ENCODE measurements around the gene COPZ2. TPM values are rescaled to one million over a fixed set of nuclear protein-coding genes. Genes with fewer than 3 reads are reported as not detected.
"Not testable (repeated sequence)": the region's sequence is repeated elsewhere in the genome, so short reads cannot be mapped to it uniquely, and the experiment has no call there.

The COPZ2 gene
- total RNA-seq, 1 donor from 2014 or later: 34.4 TPM

DNA sequence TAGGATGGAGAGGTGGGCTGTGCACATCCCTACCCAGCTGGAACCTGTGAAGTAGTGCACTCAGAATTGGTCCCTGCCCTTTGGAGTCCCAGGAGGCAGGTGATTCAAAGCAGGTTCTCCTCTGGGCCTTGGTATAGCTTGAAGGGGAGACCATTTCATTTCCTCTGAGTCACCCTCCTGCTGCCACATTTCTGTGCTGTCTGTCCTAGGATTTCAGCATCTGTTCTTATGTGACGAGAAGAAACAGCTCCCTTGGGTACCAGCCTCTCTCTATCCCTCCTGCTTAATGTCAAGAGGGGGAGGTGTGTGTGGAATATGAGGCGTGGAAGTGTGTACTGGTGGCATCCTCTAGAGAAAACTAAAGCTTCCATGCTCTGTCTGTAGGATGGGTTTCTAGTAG lies 5.6 kb upstream of the COPZ2 start:
- intact Hi-C loops (cut with DNase I): no loop called here
- Histone ChIP-seq H3K4me3 (no peak overlapping the region), H3K27ac (no peak overlapping the region), H3K27me3 (no peaks in the 10 kb centered on the region), H3K4me1 (peaks cover 30% of the 10 kb centered on the region), H3K9me3 (no peaks in the 10 kb centered on the region), H3K36me3 (no peaks in the 10 kb centered on the region)
- no peak for TF ChIP-seq POLR2AphosphoS5 (IDR thresholded peaks at IDR 0.05; ENCODE audit: insufficient read depth in 1 of 2, low read depth in 1 of 2)
- TF ChIP-seq, protein P1, sequence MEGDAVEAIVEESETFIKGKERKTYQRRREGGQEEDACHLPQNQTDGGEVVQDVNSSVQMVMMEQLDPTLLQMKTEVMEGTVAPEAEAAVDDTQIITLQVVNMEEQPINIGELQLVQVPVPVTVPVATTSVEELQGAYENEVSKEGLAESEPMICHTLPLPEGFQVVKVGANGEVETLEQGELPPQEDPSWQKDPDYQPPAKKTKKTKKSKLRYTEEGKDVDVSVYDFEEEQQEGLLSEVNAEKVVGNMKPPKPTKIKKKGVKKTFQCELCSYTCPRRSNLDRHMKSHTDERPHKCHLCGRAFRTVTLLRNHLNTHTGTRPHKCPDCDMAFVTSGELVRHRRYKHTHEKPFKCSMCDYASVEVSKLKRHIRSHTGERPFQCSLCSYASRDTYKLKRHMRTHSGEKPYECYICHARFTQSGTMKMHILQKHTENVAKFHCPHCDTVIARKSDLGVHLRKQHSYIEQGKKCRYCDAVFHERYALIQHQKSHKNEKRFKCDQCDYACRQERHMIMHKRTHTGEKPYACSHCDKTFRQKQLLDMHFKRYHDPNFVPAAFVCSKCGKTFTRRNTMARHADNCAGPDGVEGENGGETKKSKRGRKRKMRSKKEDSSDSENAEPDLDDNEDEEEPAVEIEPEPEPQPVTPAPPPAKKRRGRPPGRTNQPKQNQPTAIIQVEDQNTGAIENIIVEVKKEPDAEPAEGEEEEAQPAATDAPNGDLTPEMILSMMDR (IDR thresholded peaks at IDR 0.05): no peak
- DNase-seq (ENCODE audit: extremely low spot score in 2 of 2): no peak

DNA sequence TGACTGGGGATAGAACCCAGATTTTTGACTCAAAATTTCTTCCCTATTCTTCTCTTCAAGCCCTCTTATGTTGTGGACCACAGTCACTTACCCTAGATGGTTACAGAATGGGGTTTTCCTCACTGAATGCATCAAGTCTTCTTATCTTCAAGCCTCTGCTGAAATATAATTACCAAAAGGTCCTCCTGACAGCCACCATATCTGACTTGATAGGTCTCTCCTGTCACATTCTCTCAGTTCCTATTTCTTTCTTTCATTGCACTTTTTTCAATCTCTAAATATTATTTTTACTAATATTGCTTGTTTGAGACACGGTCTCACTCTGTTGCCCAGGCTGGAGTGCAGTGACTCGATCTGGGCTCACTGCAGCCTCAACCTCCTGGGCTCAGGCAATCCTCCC lies 1.1 kb upstream of the COPZ2 start:
- TF ChIP-seq POLR2AphosphoS5 (IDR thresholded peaks at IDR 0.05; ENCODE audit: insufficient read depth in 1 of 2, low read depth in 1 of 2) (no peak), POLR2A (IDR thresholded peaks at IDR 0.05) (no peak)
- TF ChIP-seq, protein P1 (IDR thresholded peaks at IDR 0.05): no peak

DNA sequence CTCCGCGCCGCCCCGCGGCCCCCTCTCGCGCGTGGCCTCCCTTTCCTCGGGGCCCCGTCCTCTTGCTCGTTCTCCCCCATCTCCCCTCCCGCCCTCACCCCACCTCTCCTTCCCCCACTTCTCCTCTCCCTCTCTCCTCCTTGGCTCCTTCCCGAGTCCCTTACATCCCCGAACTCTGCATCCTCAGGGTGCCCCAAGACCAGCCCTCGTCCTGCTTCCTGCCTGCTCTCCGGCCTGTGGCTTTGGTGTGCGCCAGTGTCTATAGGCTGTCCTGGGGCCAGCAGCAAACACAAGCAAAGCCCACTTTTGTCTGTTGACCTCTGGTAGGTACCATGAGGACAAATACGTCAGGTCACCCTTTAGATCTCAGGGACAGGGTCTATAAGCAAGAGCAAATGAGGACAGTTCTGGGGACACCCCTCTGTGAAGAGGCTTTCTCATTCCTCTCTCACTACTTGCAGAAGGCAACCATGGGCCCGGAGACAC lies 284 bp upstream of the COPZ2 start:
- Histone ChIP-seq H3K9me3 (no peaks in the 10 kb centered on the region), H3K4me1 (peaks cover 17% of the 10 kb centered on the region), H3K4me3 (peak overlapping the region; percentile 67 to 73), H3K36me3 (no peaks in the 10 kb centered on the region), H3K27ac (peak overlapping the region; percentile 77), H3K27me3 (no peaks in the 10 kb centered on the region)
- TF ChIP-seq POLR2A (IDR thresholded peaks at IDR 0.05) (no peak), POLR2AphosphoS5 (IDR thresholded peaks at IDR 0.05; ENCODE audit: insufficient read depth in 1 of 2, low read depth in 1 of 2) (no peak)
- TF ChIP-seq, protein P1 (IDR thresholded peaks at IDR 0.05): no peak
- intact Hi-C loops (cut with DNase I): no loop called here
- no peak for DNase-seq (ENCODE audit: extremely low spot score in 2 of 2)

More for the DNA sequence above, 1.1 kb upstream of the COPZ2 start:
- Histone ChIP-seq H3K4me1 (peaks cover 17% of the 10 kb centered on the region), H3K4me3 (no peak overlapping the region), H3K27me3 (no peaks in the 10 kb centered on the region), H3K36me3 (no peaks in the 10 kb centered on the region), H3K27ac (no peak overlapping the region), H3K9me3 (no peaks in the 10 kb centered on the region)
- intact Hi-C loops (cut with DNase I): no loop called here
- no peak for DNase-seq (ENCODE audit: extremely low spot score in 2 of 2)

DNA sequence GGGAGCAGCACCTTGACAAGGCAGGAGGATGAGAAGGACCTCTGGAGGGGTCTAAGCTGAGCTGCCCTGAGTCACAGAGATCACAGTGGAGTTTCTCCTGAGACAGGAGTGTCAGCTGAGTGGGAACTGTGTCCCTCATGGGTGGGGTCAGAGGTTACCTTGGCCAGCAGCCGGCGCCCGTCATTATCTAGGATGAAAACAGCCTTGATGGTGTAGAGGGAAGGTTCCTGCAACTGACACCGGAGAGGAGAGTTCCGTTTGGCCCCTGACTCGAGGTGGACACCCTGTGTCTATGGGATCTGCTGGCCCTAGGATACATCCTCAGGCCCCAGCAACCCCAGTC lies 933 bp downstream of the COPZ2 start:
- DNase-seq (ENCODE audit: extremely low spot score in 2 of 2): no peak
- peak overlapping the region; percentile 86 for H3K27ac ChIP-seq
- H3K27me3 ChIP-seq: no peaks in the 10 kb centered on the region
- peak overlapping the region; percentile 67 to 73 for H3K4me3 ChIP-seq
- no peak for TF ChIP-seq POLR2AphosphoS5 (IDR thresholded peaks at IDR 0.05; ENCODE audit: insufficient read depth in 1 of 2, low read depth in 1 of 2)
- TF ChIP-seq POLR2A (IDR thresholded peaks at IDR 0.05): no peak
- TF ChIP-seq, protein P1 (IDR thresholded peaks at IDR 0.05): no peak
- no peaks in the 10 kb centered on the region for H3K36me3 ChIP-seq
- H3K9me3 ChIP-seq: no peaks in the 10 kb centered on the region
- intact Hi-C loops (cut with DNase I): no loop called here
- H3K4me1 ChIP-seq: peaks cover 17% of the 10 kb centered on the region

DNA sequence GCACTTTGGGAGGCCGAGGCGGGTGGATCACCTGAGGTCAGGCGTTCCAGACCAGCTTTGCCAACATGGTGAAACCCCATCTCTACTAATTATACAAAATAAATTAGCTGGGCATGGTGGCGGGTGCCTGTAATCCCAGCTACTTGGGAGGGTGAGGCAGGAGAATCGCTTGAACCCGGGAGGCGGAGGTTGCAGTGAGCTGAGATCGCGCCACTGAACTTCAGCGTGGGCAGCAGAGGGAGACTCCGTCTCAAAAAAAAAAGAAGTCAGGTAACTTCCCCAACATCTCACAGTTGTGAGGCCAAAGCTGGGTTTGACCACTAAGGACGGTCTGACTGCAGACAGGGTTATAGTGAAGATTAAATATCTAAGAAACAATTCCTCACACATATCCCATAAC lies 2.9 kb downstream of the COPZ2 start:
- H3K36me3 ChIP-seq; H3K9me3 ChIP-seq; H3K27ac ChIP-seq; H3K4me3 ChIP-seq; DNase-seq (ENCODE audit: extremely low spot score in 2 of 2); H3K27me3 ChIP-seq; intact Hi-C loops (cut with DNase I): not testable (repeated sequence)
- peaks cover 17% of the 10 kb centered on the region for H3K4me1 ChIP-seq

DNA sequence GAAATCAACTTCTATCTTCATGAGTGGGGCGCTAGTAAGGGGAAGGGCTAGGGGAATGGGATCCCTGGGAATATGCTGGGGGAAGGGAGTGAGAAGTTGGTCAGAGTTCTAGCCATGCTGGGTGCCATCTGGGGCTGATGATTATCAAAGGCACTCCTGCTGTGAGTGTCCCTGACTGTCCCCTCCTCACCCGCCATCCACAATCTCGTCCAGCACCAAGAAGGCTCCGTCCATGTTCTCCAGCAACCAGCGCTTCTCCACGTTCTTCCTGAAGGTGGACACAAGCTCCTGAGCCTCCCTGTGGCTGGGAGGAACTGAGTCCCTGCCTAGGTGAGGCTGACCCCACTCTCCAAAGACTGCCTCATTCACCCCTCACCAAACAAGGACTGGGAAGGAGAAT lies 5.6 kb downstream of the COPZ2 start:
- intact Hi-C loops (cut with DNase I): no loop called here
- no peaks in the 10 kb centered on the region for H3K36me3 ChIP-seq
- no peaks in the 10 kb centered on the region for H3K9me3 ChIP-seq

More for the DNA sequence above, 5.6 kb downstream of the COPZ2 start:
- no peak for DNase-seq (ENCODE audit: extremely low spot score in 2 of 2)
- Histone ChIP-seq H3K27ac (no peak overlapping the region), H3K27me3 (no peaks in the 10 kb centered on the region), H3K4me3 (no peak overlapping the region), H3K4me1 (peaks cover 9% of the 10 kb centered on the region)
- no peak for TF ChIP-seq POLR2A (IDR thresholded peaks at IDR 0.05)
- no peak for TF ChIP-seq POLR2AphosphoS5 (IDR thresholded peaks at IDR 0.05; ENCODE audit: insufficient read depth in 1 of 2, low read depth in 1 of 2)
- TF ChIP-seq, protein P1 (IDR thresholded peaks at IDR 0.05): no peak
